Measurements from ENCODE around the gene EHMT1. TPM values are rescaled to one million over a fixed set of nuclear protein-coding genes. Genes with fewer than 3 reads are reported as not detected.

The EHMT1 gene
- total and polyA plus RNA-seq, 2 of the 13 experiments (the other 11 are each of a cell fraction or from before 2014, with no cell fraction given) = 23.0 to 27.1 TPM

- TF ChIP-seq MED1 (CRISPR knock-in tag; IDR thresholded peaks at IDR 0.05) (peak; percentile 75), ATF4 (CRISPR knock-in tag; IDR thresholded peaks at IDR 0.05) (peak in 1 of 2 experiments; percentile 61; a peak in 1 of 4 replicates), NFYB (CRISPR knock-in tag; IDR thresholded peaks at IDR 0.05) (peak; percentile 47; the same call in 1 of the 2 replicates), ZNF629 (CRISPR knock-in tag; conservative IDR thresholded peaks at IDR 0.05) (no peak), ZNF761 (CRISPR knock-in tag; conservative IDR thresholded peaks at IDR 0.05) (0 out of 2 replicates have a peak, but pooled peaks have one; percentile 65), MED8 (CRISPR knock-in tag; IDR thresholded peaks at IDR 0.05; ENCODE audit: insufficient replicate concordance) (peak; percentile 71), ZNF318 (CRISPR knock-in tag; IDR thresholded peaks at IDR 0.05) (no peak), ZBED4 (CRISPR knock-in tag; IDR thresholded peaks at IDR 0.05; ENCODE audit: borderline replicate concordance) (peak; percentile 86; the same call in 1 of the 2 replicates), ZC3H13 (CRISPR knock-in tag; IDR thresholded peaks at IDR 0.05) (peak; percentile 93), DNMT3B (CRISPR knock-in tag; conservative IDR thresholded peaks at IDR 0.05) (no peak), NFE2L2 (IDR thresholded peaks at IDR 0.05; ENCODE audit: low read length) (no peak), ZBTB7B (CRISPR knock-in tag; IDR thresholded peaks at IDR 0.05) (peak; percentile 78), SOX13 (IDR thresholded peaks at IDR 0.05) (no peak), SOX13 (CRISPR knock-in tag; conservative IDR thresholded peaks at IDR 0.05 in 1 of 2, IDR thresholded peaks at IDR 0.05 in 1 of 2) (peak in 1 of 2 experiments; percentile 35; a peak in 1 of 4 replicates), TFAP4 (IDR thresholded peaks at IDR 0.05; ENCODE audit: borderline replicate concordance, low read depth) (peak; percentile 69; the same call in 1 of the 2 replicates)
Observed at GRCh38 chr9:137578518-137579258, 40.1 kb upstream of the EHMT1 start, which contains the start of gene DPH7 (continued).

All from HepG2 (cell line).